Activated T-cell treated with anti-CD3 and anti-CD28 coated beads, Interleukin-2, amount 50 U/mL, for 24 hours (primary cell): ENCODE data around the gene ABCA4.

ENCODE experiments used
- DNase-seq: peaks from one replicate; pipeline ENCODE4 v3.0.0-alpha.2; 2020
- H3K27ac Mint-ChIP-seq: 2 replicates; pipeline ENCODE4 v1.8.0; 2020; ENCODE audit warnings: mild to moderate bottlenecking, mixed read lengths
- H3K27me3 Mint-ChIP-seq: 2 replicates; pipeline ENCODE4 v1.8.0; 2020; ENCODE audit warnings: mixed read lengths
- H3K36me3 Mint-ChIP-seq: 2 replicates; pipeline ENCODE4 v1.8.0; 2020; ENCODE audit warnings: low read depth, mixed read lengths
- H3K4me1 Mint-ChIP-seq: 2 replicates; pipeline ENCODE4 v1.8.0; 2020; ENCODE audit warnings: low read depth, mixed read lengths
- H3K4me3 Mint-ChIP-seq: 2 replicates; pipeline ENCODE4 v1.8.0; 2020; ENCODE audit warnings: mild to moderate bottlenecking, moderate library complexity, mixed read lengths
- H3K9me3 Mint-ChIP-seq: 2 replicates; pipeline ENCODE4 v1.8.0; 2020; ENCODE audit warnings: mixed read lengths

ABCA4 gene

DNA sequence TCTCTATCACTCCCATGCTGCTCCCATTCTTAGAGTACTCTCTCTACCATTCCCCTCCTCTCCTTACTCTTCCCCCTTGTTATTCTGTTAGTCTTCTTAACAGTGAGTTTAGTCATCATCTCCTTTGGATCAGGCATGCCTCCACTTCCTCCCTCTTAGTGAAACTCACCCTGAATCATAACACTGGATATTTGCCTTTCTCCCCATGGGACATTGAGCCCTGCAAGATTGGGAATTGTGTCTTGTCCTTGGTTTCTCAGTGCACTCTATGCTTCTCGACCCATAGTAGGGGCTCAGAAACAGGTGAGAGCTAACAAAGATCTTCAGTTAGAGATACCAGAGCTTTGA is 143.4 kb downstream of the ABCA4 start:
- Mint-ChIP-seq H3K27ac (no peak overlapping the region), H3K36me3 (no peaks in the 10 kb centered on the region), H3K4me1 (no peaks in the 10 kb centered on the region), H3K27me3 (no peaks in the 10 kb centered on the region), H3K4me3 (no peak overlapping the region), H3K9me3 (no peaks in the 10 kb centered on the region)
- no peak for DNase-seq

- Mint-ChIP-seq H3K4me1 (no peaks in the 10 kb centered on the region), H3K27ac (no peak overlapping the region), H3K36me3 (no peaks in the 10 kb centered on the region), H3K9me3 (no peaks in the 10 kb centered on the region), H3K27me3 (no peaks in the 10 kb centered on the region), H3K4me3 (no peak overlapping the region)
- no peak for DNase-seq
Measured at GRCh38 chr1:93976711-93977597, 144.0 kb downstream of the ABCA4 start.

DNA sequence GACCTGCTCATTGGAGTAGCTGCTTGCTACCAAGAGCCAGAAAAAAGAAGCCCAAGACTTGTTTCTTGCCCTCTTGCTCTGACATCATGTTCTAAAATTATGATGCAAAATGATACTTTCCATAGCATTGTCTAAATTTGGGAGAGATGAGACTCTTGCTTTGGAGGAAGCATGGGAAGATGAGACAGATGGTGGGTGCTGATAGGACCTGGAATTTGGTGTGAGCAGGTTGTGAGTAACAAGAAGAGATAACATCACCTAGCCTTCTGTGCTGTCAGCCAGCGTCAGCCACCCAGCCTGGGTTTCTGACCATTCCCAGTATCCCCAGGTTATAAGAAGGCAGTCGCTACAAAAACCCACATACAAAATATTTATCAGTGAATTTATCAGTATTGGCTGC is 144.7 kb downstream of the ABCA4 start:
- Mint-ChIP-seq H3K4me3 (no peak overlapping the region), H3K4me1 (no peaks in the 10 kb centered on the region), H3K9me3 (no peaks in the 10 kb centered on the region), H3K36me3 (no peaks in the 10 kb centered on the region), H3K27ac (no peak overlapping the region), H3K27me3 (no peaks in the 10 kb centered on the region)
- DNase-seq, result no peak

DNA sequence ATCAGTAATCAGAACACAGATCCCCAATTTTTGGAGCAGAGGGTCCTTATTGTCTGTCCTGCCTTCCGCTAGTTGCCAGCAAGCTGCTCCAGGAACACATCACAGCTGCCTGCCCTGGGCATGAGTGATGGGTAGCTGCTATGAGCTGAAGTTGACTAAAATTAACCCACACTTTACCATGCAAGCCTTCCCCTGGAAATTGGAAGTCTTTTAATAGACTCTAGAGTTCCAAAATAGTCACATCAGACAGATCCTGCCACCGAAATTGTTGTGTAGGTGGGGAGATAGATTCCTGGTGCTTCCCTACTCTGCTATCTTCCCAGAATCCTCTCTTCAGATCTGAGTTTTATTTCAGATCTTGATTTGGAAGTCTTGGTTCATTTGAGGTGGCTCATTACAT is 148.6 kb downstream of the ABCA4 start:
- Mint-ChIP-seq H3K4me1 (no peaks in the 10 kb centered on the region), H3K27me3 (no peaks in the 10 kb centered on the region), H3K27ac (no peak overlapping the region), H3K4me3 (no peak overlapping the region), H3K9me3 (no peaks in the 10 kb centered on the region), H3K36me3 (no peaks in the 10 kb centered on the region)
- DNase-seq, result no peak

GRCh38 chr1:93969887-93970286 is 151.1 kb downstream of the ABCA4 start:
- Mint-ChIP-seq H3K4me1 (no peaks in the 10 kb centered on the region), H3K9me3 (no peaks in the 10 kb centered on the region), H3K27me3 (no peaks in the 10 kb centered on the region), H3K4me3 (no peak overlapping the region), H3K27ac (no peak overlapping the region), H3K36me3 (no peaks in the 10 kb centered on the region)
- no peak for DNase-seq

DNA sequence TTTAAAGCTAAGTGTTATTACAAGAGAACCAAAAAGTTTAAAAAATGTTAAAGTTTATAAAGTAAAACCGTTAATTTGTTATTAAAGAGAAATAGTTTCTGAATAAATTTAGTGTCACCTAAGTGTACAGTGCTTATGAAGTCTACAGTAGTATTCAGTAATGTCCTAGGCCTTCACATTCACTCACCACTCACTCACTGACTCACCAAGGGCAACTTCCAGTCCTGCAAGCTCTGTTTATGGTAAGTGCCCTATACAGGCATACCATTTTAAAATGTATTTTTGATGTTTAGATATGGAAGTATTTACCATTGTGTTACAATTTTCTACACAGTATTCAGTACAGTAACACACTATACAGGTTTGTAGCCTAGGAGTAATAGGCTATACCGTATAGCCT is 151.6 kb downstream of the ABCA4 start:
- no peak overlapping the region for H3K27ac Mint-ChIP-seq
- no peaks in the 10 kb centered on the region for H3K4me1 Mint-ChIP-seq
- H3K36me3 Mint-ChIP-seq, result no peaks in the 10 kb centered on the region
- no peak for DNase-seq
- no peaks in the 10 kb centered on the region for H3K9me3 Mint-ChIP-seq
- H3K27me3 Mint-ChIP-seq, result no peaks in the 10 kb centered on the region
- no peak overlapping the region for H3K4me3 Mint-ChIP-seq

DNA sequence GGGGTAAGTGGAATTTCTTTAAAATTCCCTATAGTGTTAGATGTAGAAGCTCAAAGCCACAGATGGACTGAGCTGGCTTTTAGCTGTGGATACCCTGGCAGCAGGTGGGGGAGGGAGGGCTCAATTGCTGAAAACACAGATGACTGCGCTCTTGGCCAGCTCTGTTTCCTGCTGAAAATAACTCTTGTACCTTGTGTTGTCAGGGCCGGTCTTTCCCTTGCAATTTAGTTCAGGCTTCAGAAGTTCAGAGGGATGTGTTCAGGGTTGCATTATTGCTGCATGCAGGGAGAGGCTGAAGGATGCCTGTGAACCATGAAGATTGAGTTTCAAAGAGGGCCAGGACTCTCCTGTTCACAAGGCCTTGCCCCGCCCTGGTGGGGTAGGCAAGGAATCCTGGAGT is 153.6 kb downstream of the ABCA4 start:
- H3K36me3 Mint-ChIP-seq, result no peaks in the 10 kb centered on the region
- no peaks in the 10 kb centered on the region for H3K4me1 Mint-ChIP-seq
- H3K9me3 Mint-ChIP-seq, result no peaks in the 10 kb centered on the region
- DNase-seq, result no peak
- H3K4me3 Mint-ChIP-seq, result no peak overlapping the region
- H3K27ac Mint-ChIP-seq, result no peak overlapping the region
- no peaks in the 10 kb centered on the region for H3K27me3 Mint-ChIP-seq

GRCh38 chr1:93965888-93966287 is 155.1 kb downstream of the ABCA4 start:
- DNase-seq, result no peak
- no peaks in the 10 kb centered on the region for H3K4me1 Mint-ChIP-seq
- no peaks in the 10 kb centered on the region for H3K36me3 Mint-ChIP-seq
- no peak overlapping the region for H3K4me3 Mint-ChIP-seq
- no peaks in the 10 kb centered on the region for H3K9me3 Mint-ChIP-seq
- peaks cover 5% of the 10 kb centered on the region for H3K27me3 Mint-ChIP-seq
- no peak overlapping the region for H3K27ac Mint-ChIP-seq

- no peak overlapping the region for H3K4me3 Mint-ChIP-seq
- no peak overlapping the region for H3K27ac Mint-ChIP-seq
- no peak for DNase-seq
- H3K27me3 Mint-ChIP-seq, result peaks cover 5% of the 10 kb centered on the region
- H3K4me1 Mint-ChIP-seq, result no peaks in the 10 kb centered on the region
- H3K36me3 Mint-ChIP-seq, result no peaks in the 10 kb centered on the region
- no peaks in the 10 kb centered on the region for H3K9me3 Mint-ChIP-seq
Measured at GRCh38 chr1:93965256-93965655, 155.7 kb downstream of the ABCA4 start.

GRCh38 chr1:93964777-93965200 is 156.2 kb downstream of the ABCA4 start:
- Mint-ChIP-seq H3K4me1 (no peaks in the 10 kb centered on the region), H3K4me3 (no peak overlapping the region), H3K27me3 (peaks cover 5% of the 10 kb centered on the region), H3K36me3 (no peaks in the 10 kb centered on the region), H3K27ac (no peak overlapping the region), H3K9me3 (no peaks in the 10 kb centered on the region)
- DNase-seq, result no peak

- no peaks in the 10 kb centered on the region for H3K9me3 Mint-ChIP-seq
- H3K36me3 Mint-ChIP-seq, result no peaks in the 10 kb centered on the region
- H3K27ac Mint-ChIP-seq, result no peak overlapping the region
- H3K4me1 Mint-ChIP-seq, result no peaks in the 10 kb centered on the region
- DNase-seq, result no peak
- H3K4me3 Mint-ChIP-seq, result no peak overlapping the region
- peaks cover 8% of the 10 kb centered on the region for H3K27me3 Mint-ChIP-seq
Measured at GRCh38 chr1:93964096-93964776, 156.7 kb downstream of the ABCA4 start.

DNA sequence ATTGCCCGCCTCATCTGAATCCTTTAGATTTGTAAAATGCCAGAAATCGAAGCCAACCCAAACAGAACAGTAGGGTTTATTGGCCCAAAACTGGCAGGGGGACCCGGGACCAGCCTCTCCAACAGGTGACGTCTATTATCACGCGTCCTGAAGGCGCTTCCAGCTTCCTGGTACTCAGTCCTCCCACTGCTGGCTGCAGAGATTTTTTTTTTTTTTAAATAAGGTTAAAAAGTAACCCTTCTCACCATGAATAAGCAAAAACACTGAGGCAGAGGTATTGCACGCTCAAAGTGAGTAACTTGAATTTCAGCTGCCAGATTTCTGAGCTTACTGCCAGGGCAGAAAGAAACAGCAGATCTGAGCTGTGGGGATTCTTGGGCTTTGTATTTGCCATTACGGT is 157.4 kb downstream of the ABCA4 start:
- Mint-ChIP-seq H3K4me1 (no peaks in the 10 kb centered on the region), H3K4me3 (no peak overlapping the region), H3K27ac (no peak overlapping the region), H3K27me3 (peaks cover 8% of the 10 kb centered on the region), H3K9me3 (no peaks in the 10 kb centered on the region), H3K36me3 (no peaks in the 10 kb centered on the region)
- no peak for DNase-seq

DNA sequence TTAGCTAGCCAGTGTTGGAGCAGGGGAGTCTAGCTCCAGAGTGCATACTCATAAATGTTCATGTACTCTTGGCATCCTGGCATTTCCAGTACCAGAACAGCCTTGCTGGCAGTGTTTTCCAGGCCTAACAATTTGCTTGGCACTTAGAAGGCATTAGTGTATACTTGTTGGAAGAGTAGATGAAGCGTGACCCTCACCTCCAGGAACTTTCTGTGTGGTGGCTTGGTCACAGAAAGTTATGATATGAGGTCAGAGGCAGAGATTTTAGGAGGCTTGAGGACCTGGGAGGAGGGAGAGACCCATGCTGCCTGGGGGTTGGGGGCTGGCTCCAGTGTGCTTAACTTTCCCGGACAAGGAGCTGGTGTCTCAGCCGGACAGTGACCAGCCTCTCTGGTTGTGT is 159.0 kb downstream of the ABCA4 start:
- Mint-ChIP-seq H3K4me1 (no peaks in the 10 kb centered on the region), H3K9me3 (peaks cover 4% of the 10 kb centered on the region), H3K27ac (no peak overlapping the region), H3K36me3 (no peaks in the 10 kb centered on the region), H3K27me3 (peaks cover 8% of the 10 kb centered on the region), H3K4me3 (no peak overlapping the region)
- no peak for DNase-seq

GRCh38 chr1:93961443-93961842 is 159.5 kb downstream of the ABCA4 start:
- no peaks in the 10 kb centered on the region for H3K36me3 Mint-ChIP-seq
- no peak for DNase-seq
- peaks cover 4% of the 10 kb centered on the region for H3K9me3 Mint-ChIP-seq
- H3K27me3 Mint-ChIP-seq, result peaks cover 8% of the 10 kb centered on the region
- H3K4me1 Mint-ChIP-seq, result no peaks in the 10 kb centered on the region
- H3K4me3 Mint-ChIP-seq, result no peak overlapping the region
- H3K27ac Mint-ChIP-seq, result no peak overlapping the region

GRCh38 chr1:93960641-93961147 is 160.3 kb downstream of the ABCA4 start:
- H3K27me3 Mint-ChIP-seq, result peaks cover 8% of the 10 kb centered on the region
- H3K9me3 Mint-ChIP-seq, result peaks cover 11% of the 10 kb centered on the region
- no peak overlapping the region for H3K27ac Mint-ChIP-seq
- no peaks in the 10 kb centered on the region for H3K4me1 Mint-ChIP-seq
- H3K36me3 Mint-ChIP-seq, result no peaks in the 10 kb centered on the region
- no peak for DNase-seq
- H3K4me3 Mint-ChIP-seq, result no peak overlapping the region
